Gastrocnemius medialis (tissue), 4 donors: ENCODE data around the gene NIPSNAP3A. TPM values are rescaled to one million over a fixed set of nuclear protein-coding genes. Genes with fewer than 3 reads are reported as not detected.
A peak's percentile ranks its signal among the peaks of the same experiment; 100 is the strongest.

Experiments
- ATAC-seq, 2 donors: fragments of 150-250 bp; one replicate each; pipeline ENCODE4 v1.9.1; 2016
- DNase-seq, 2 donors: peaks; one replicate each; pipeline ENCODE4 v3.0.0-alpha.2; 2019
- H3K27ac ChIP-seq, 4 donors: fragments of 200-600 bp; sonication (generic); 1 replicate in 1 of 4; 2 replicates in 3 of 4; pipeline ENCODE4 v1.5.1; 2016 to 2018; ENCODE audit warnings: mild to moderate bottlenecking in 2 of 4, moderate library complexity in 1 of 4
- H3K27me3 ChIP-seq, 3 donors: fragments of 200-600 bp; sonication (generic) in 2 of 3; 1 replicate in 1 of 3; 2 replicates in 2 of 3; pipeline versions ENCODE4 v1.5.1 to v1.6.0; 2016 to 2019; ENCODE audit warnings: mild to moderate bottlenecking in 1 of 3, moderate library complexity in 1 of 3
- H3K36me3 ChIP-seq, 2 donors: fragments of 200-600 bp; sonication (generic) in 1 of 2; one replicate each; pipeline ENCODE4 v1.5.1; 2017 to 2018
- H3K4me1 ChIP-seq, 2 donors: fragments of 200-600 bp; sonication (generic) in 1 of 2; one replicate each; pipeline ENCODE4 v1.5.1; 2016 to 2017; ENCODE audit warnings: mild to moderate bottlenecking in 2 of 2
- H3K4me3 ChIP-seq, 4 donors: fragments of 200-600 bp; sonication (generic) in 3 of 4; 1 replicate in 1 of 4; 2 replicates in 3 of 4; pipeline ENCODE4 v1.5.1; 2016 to 2019; ENCODE audit warnings: mild to moderate bottlenecking in 2 of 4
- H3K9me3 ChIP-seq, 3 donors: fragments of 200-600 bp; sonication (generic) in 2 of 3; 1 replicate in 1 of 3; 2 replicates in 2 of 3; pipeline ENCODE4 v1.5.1; 2016 to 2019
- POLR2A ChIP-seq, 2 donors: fragments of 450-650 bp; IDR thresholded peaks; one replicate each; pipeline ENCODE4 v1.6.1; 2017; ENCODE audit warnings: antibody characterized with exemption in 2 of 2, mild to moderate bottlenecking in 2 of 2, moderate library complexity in 2 of 2
- in situ Hi-C, 4 donors: fragments of 200-750 bp; cut with MboI; loops; one replicate each; pipeline versions ENCODE4 v1.15.0 to v1.8.0; 2017; ENCODE audit warnings: low sequenced_read_pairs in 4 of 4
- intact Hi-C: fragments of 100-400 bp; cut with DNase I; formaldehyde crosslinking; loops from one replicate; pipeline ENCODE4 v1.15.1; 2023; ENCODE audit warnings: low total_unique reads
- total RNA-seq, 4 donors: library from RNA; depleted of rRNA; stranded (reverse); fragments of >200 nt; gene quantifications; one replicate each; pipeline versions ENCODE4 v1.1.0 to v1.2.3, GENCODE V29; 2016
- TF ChIP-seq, protein P1 (sequence below), 5 experiments: fragments of 450-650 bp in 3 of 5; fragments of 200-600 bp in 2 of 5; sonication (generic) in 2 of 5; IDR thresholded peaks in 4 of 5; conservative IDR thresholded peaks in 1 of 5; 1 replicate in 4 of 5; 2 replicates in 1 of 5; pipeline ENCODE4 v1.5.1; 2016 to 2019; ENCODE audit warnings: antibody characterized with exemption in 5 of 5, mild to moderate bottlenecking in 3 of 5, moderate library complexity in 3 of 5

The NIPSNAP3A gene
- total RNA-seq, 4 donors from 2014 or later: 5.9 to 17.2 (median 6.9) TPM

DNA sequence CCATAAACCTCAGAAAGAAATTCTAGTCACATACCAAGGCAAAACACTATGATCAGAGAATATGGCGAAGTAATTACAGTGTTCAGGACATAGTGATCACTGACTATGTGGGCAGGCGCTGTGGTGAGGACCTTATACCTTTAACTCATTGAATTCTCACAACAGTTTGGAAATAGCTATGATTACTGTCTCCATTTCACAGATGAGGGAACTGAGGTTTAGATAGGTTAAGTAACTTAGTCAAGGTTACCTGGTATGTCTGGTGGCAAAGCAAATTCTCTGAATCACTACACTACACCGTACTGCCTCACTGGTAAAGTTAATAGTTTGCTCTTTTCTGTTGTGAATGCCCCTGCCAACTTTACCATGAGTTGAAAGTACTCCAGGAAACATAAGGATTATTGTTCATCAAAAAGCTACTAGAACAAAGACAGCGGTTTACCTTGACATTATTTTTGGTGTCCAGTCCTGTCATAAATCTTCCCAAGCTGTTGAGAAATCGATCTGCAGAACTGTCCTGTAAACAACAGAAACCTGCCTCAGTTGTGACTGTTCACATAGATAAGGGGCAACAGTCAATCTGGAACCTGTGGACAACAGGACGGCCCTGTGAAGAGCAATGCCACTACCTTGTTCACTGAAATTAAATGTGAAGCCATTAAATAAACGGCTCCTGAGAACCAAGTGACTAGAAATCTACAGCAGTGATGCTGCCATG lies 52.7 kb downstream of the NIPSNAP3A start:
- in situ Hi-C loops: no loop called here
- Histone ChIP-seq H3K4me1 (no peaks in the 10 kb centered on the region), H3K36me3 (peaks cover 6 to 98% of the 10 kb centered on the region in 2 donors), H3K4me3 (no peak overlapping the region), H3K27ac (no peak overlapping the region), H3K9me3 (no peaks in the 10 kb centered on the region), H3K27me3 (no peaks in the 10 kb centered on the region)
- intact Hi-C loops: no loop called here
- ATAC-seq (no peak), DNase-seq (no peak)
- no peak for TF ChIP-seq POLR2A (IDR thresholded peaks at IDR 0.05)
- TF ChIP-seq, protein P1, sequence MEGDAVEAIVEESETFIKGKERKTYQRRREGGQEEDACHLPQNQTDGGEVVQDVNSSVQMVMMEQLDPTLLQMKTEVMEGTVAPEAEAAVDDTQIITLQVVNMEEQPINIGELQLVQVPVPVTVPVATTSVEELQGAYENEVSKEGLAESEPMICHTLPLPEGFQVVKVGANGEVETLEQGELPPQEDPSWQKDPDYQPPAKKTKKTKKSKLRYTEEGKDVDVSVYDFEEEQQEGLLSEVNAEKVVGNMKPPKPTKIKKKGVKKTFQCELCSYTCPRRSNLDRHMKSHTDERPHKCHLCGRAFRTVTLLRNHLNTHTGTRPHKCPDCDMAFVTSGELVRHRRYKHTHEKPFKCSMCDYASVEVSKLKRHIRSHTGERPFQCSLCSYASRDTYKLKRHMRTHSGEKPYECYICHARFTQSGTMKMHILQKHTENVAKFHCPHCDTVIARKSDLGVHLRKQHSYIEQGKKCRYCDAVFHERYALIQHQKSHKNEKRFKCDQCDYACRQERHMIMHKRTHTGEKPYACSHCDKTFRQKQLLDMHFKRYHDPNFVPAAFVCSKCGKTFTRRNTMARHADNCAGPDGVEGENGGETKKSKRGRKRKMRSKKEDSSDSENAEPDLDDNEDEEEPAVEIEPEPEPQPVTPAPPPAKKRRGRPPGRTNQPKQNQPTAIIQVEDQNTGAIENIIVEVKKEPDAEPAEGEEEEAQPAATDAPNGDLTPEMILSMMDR (IDR thresholded peaks at IDR 0.05 in 4 of 5, conservative IDR thresholded peaks at IDR 0.05 in 1 of 5): no peak

GRCh38 chr9:104802110-104802509 lies 54.6 kb downstream of the NIPSNAP3A start:
- in situ Hi-C loops: no loop called here
- Histone ChIP-seq H3K4me3 (no peak overlapping the region), H3K27me3 (no peaks in the 10 kb centered on the region), H3K4me1 (no peaks in the 10 kb centered on the region), H3K27ac (peak overlapping the region; percentile 40 to 55 (median 48)), H3K9me3 (no peaks in the 10 kb centered on the region), H3K36me3 (peaks cover 5 to 98% of the 10 kb centered on the region in 2 donors)
- ATAC-seq (peak; percentile 37 to 46), DNase-seq (no peak)
- intact Hi-C loops: no loop called here
- TF ChIP-seq, protein P1 (IDR thresholded peaks at IDR 0.05 in 4 of 5, conservative IDR thresholded peaks at IDR 0.05 in 1 of 5): no peak
- TF ChIP-seq POLR2A (IDR thresholded peaks at IDR 0.05): no peak

- ATAC-seq: no peak
- intact Hi-C loops (no loop called here), in situ Hi-C loops (no loop called here)
- Histone ChIP-seq H3K4me1 (no peaks in the 10 kb centered on the region), H3K27me3 (no peaks in the 10 kb centered on the region), H3K9me3 (no peaks in the 10 kb centered on the region), H3K36me3 (peaks cover 3 to 94% of the 10 kb centered on the region in 2 donors), H3K27ac (peak overlapping the region; percentile 40 to 55 (median 48)), H3K4me3 (no peak overlapping the region)
- DNase-seq: no peak
- no peak for TF ChIP-seq POLR2A (IDR thresholded peaks at IDR 0.05)
- TF ChIP-seq, protein P1 (IDR thresholded peaks at IDR 0.05 in 4 of 5, conservative IDR thresholded peaks at IDR 0.05 in 1 of 5): no peak
These were observed 55.4 kb downstream of the NIPSNAP3A start for GRCh38 chr9:104802906-104803305.

GRCh38 chr9:104805441-104805840 lies 58.0 kb downstream of the NIPSNAP3A start:
- intact Hi-C loops (no loop called here), in situ Hi-C loops (no loop called here)
- no peak for ATAC-seq
- Histone ChIP-seq H3K4me3 (no peak overlapping the region), H3K27ac (peak overlapping the region in 3 of 4 donors; percentile 7 to 32 (median 11)), H3K36me3 (peaks cover 3 to 78% of the 10 kb centered on the region in 2 donors), H3K4me1 (peaks cover 0 to 4% of the 10 kb centered on the region in 2 donors), H3K27me3 (no peaks in the 10 kb centered on the region), H3K9me3 (no peaks in the 10 kb centered on the region)
- no peak for DNase-seq
- no peak for TF ChIP-seq POLR2A (IDR thresholded peaks at IDR 0.05)
- TF ChIP-seq, protein P1 (IDR thresholded peaks at IDR 0.05 in 4 of 5, conservative IDR thresholded peaks at IDR 0.05 in 1 of 5): no peak
